Right atrium auricular region (tissue), 2 donors: ENCODE results near the gene MANEAL. TPM values are rescaled to one million over a fixed set of nuclear protein-coding genes. Genes with fewer than 3 reads are reported as not detected.

Source experiments
- DNase-seq: peaks from one replicate; pipeline ENCODE4 v3.0.0-alpha.2; 2019; ENCODE audit warnings: low spot score
- H3K27ac ChIP-seq, 2 donors: fragments of 200-600 bp; sonication (generic); 1 replicate in 1 of 2; 2 replicates in 1 of 2; pipeline ENCODE4 v1.5.1; 2016 to 2019
- H3K27me3 ChIP-seq, 2 donors: fragments of 200-600 bp; sonication (generic); one replicate each; pipeline versions ENCODE4 v1.5.1 to v1.6.0; 2017 to 2019
- H3K36me3 ChIP-seq: fragments of 200-600 bp; sonication (generic); one replicate; pipeline ENCODE4 v1.5.1; 2016
- H3K4me1 ChIP-seq, 2 donors: fragments of 200-600 bp; sonication (generic); one replicate each; pipeline versions ENCODE4 v1.5.1 to v1.6.0; 2017 to 2019
- H3K4me3 ChIP-seq, 2 donors: fragments of 200-600 bp; sonication (generic); 1 replicate in 1 of 2; 2 replicates in 1 of 2; pipeline ENCODE4 v1.5.1; 2017 to 2019; ENCODE audit warnings: mild to moderate bottlenecking in 1 of 2, moderate library complexity in 1 of 2
- H3K9me3 ChIP-seq, 2 donors: fragments of 200-600 bp; sonication (generic); one replicate each; pipeline ENCODE4 v1.5.1; 2019
- CTCF ChIP-seq, 2 donors: fragments of 200-600 bp; sonication (generic); IDR thresholded peaks; one replicate each; pipeline ENCODE4 v1.5.1; 2019; ENCODE audit warnings: antibody characterized with exemption in 2 of 2
- total RNA-seq, 2 donors: library from RNA; depleted of rRNA; stranded (reverse); fragments of >200 nt; gene quantifications; one replicate each; pipeline ENCODE4 v1.1.0, GENCODE V29; 2016

MANEAL gene
- total RNA-seq, 2 donors from 2014 or later = 0.67 to 1.0 TPM

- TF ChIP-seq CTCF (IDR thresholded peaks at IDR 0.05) = no peak
- no peaks in the 10 kb centered on the region for H3K9me3 ChIP-seq
- H3K27me3 ChIP-seq = no peaks in the 10 kb centered on the region
- no peak overlapping the region for H3K27ac ChIP-seq
- H3K36me3 ChIP-seq = peaks cover 32% of the 10 kb centered on the region
- peaks cover 0 to 5% of the 10 kb centered on the region in 2 donors for H3K4me1 ChIP-seq
- H3K4me3 ChIP-seq = no peak overlapping the region
- DNase-seq = no peak
These were observed 20.6 kb downstream of the MANEAL start for GRCh38 chr1:37814252-37814651.

GRCh38 chr1:37817481-37817880 is 23.8 kb downstream of the MANEAL start:
- H3K4me1 ChIP-seq = no peaks in the 10 kb centered on the region
- no peak overlapping the region for H3K4me3 ChIP-seq
- no peak for TF ChIP-seq CTCF (IDR thresholded peaks at IDR 0.05)
- no peak for DNase-seq
- H3K9me3 ChIP-seq = no peaks in the 10 kb centered on the region
- H3K27me3 ChIP-seq = no peaks in the 10 kb centered on the region
- H3K36me3 ChIP-seq = peaks cover 59% of the 10 kb centered on the region
- no peak overlapping the region for H3K27ac ChIP-seq

- no peak overlapping the region for H3K27ac ChIP-seq
- H3K36me3 ChIP-seq = peaks cover 56% of the 10 kb centered on the region
- no peak for DNase-seq
- TF ChIP-seq CTCF (IDR thresholded peaks at IDR 0.05) = no peak
- H3K4me3 ChIP-seq = no peak overlapping the region
- H3K9me3 ChIP-seq = no peaks in the 10 kb centered on the region
- no peaks in the 10 kb centered on the region for H3K4me1 ChIP-seq
- no peaks in the 10 kb centered on the region for H3K27me3 ChIP-seq
These were observed 27.8 kb downstream of the MANEAL start for GRCh38 chr1:37821481-37821880.

- Histone ChIP-seq H3K4me3 (no peak overlapping the region), H3K9me3 (no peaks in the 10 kb centered on the region), H3K27ac (no peak overlapping the region), H3K36me3 (peaks cover 45% of the 10 kb centered on the region), H3K4me1 (no peaks in the 10 kb centered on the region), H3K27me3 (no peaks in the 10 kb centered on the region)
- DNase-seq = no peak
- no peak for TF ChIP-seq CTCF (IDR thresholded peaks at IDR 0.05)
These were observed 29.5 kb downstream of the MANEAL start for GRCh38 chr1:37822906-37823815.

- Histone ChIP-seq H3K9me3 (no peaks in the 10 kb centered on the region), H3K4me3 (no peak overlapping the region), H3K36me3 (peaks cover 41% of the 10 kb centered on the region), H3K4me1 (no peaks in the 10 kb centered on the region), H3K27me3 (no peaks in the 10 kb centered on the region), H3K27ac (no peak overlapping the region)
- no peak for DNase-seq
- TF ChIP-seq CTCF (IDR thresholded peaks at IDR 0.05) = no peak
These were observed 30.4 kb downstream of the MANEAL start for GRCh38 chr1:37824001-37824400.
